Sigmoid colon (tissue), 7 donors: ENCODE results near the gene LOXHD1. TPM values are rescaled to one million over a fixed set of nuclear protein-coding genes. Genes with fewer than 3 reads are reported as not detected.

Experiments
- DNase-seq: peaks from one replicate; pipeline ENCODE4 v3.0.0-alpha.2; 2019
- H3K27ac ChIP-seq, 4 donors: fragments of 200-600 bp; sonication (generic); one replicate each; pipeline ENCODE4 v1.5.1; 2016 to 2019; ENCODE audit warnings: mild to moderate bottlenecking in 1 of 4
- H3K27me3 ChIP-seq, 3 donors: fragments of 200-600 bp; sonication (generic); one replicate each; pipeline ENCODE4 v1.5.1; 2019; ENCODE audit warnings: mild to moderate bottlenecking in 1 of 3
- H3K36me3 ChIP-seq, 4 donors: fragments of 200-600 bp; sonication (generic); one replicate each; pipeline ENCODE4 v1.5.1; 2016 to 2019
- H3K4me1 ChIP-seq, 4 donors: fragments of 200-600 bp; sonication (generic); one replicate each; pipeline ENCODE4 v1.5.1; 2017 to 2019
- H3K4me3 ChIP-seq, 4 donors: fragments of 200-600 bp; sonication (generic); one replicate each; pipeline ENCODE4 v1.5.1; 2017 to 2019; ENCODE audit warnings: mild to moderate bottlenecking in 2 of 4, moderate library complexity in 1 of 4
- H3K9me3 ChIP-seq, 4 donors: fragments of 200-600 bp in 3 of 4; sonication (generic) in 3 of 4; one replicate each; pipeline versions ENCODE4 v1.5.1 to v1.6.1; 2013 to 2019
- CTCF ChIP-seq, 4 experiments: fragments of 450-650 bp in 3 of 4; fragments of 200-600 bp in 1 of 4; IDR thresholded peaks; one replicate each; pipeline ENCODE4 v1.5.1; 2016 to 2019; ENCODE audit warnings: antibody characterized with exemption in 4 of 4, mild to moderate bottlenecking in 3 of 4, moderate library complexity in 2 of 4
- EP300 ChIP-seq, 4 donors: sonication (generic); formaldehyde crosslinking; IDR thresholded peaks; one replicate each; pipeline ENCODE4 v1.6.1; 2017; ENCODE audit warnings: antibody characterized with exemption in 4 of 4
- POLR2A ChIP-seq, 2 donors: fragments of 450-650 bp; IDR thresholded peaks; one replicate each; pipeline ENCODE4 v1.6.1; 2016; ENCODE audit warnings: antibody characterized with exemption in 2 of 2, mild to moderate bottlenecking in 2 of 2, moderate library complexity in 2 of 2
- POLR2AphosphoS5 ChIP-seq, 4 donors: sonication (generic); formaldehyde crosslinking; IDR thresholded peaks; one replicate each; pipeline ENCODE4 v1.6.1; 2017; ENCODE audit warnings: antibody characterized with exemption in 4 of 4
- WGBS, 2 donors: extraction: QIAGEN DNeasy Blood & Tissue Kit; methylation state at CpG; one replicate each; pipeline ENCODE4 v1.1.7; 2013; 5-methylcytosine and 5-hydroxymethylcytosine counted together
- intact Hi-C: fragments of 100-400 bp; cut with DNase I; formaldehyde crosslinking; loops from one replicate; pipeline ENCODE4 v1.15.1; 2023
- polyA plus RNA-seq, 3 donors: library from polyadenylated mRNA; stranded (reverse); fragments of 200-250 nt; gene quantifications; one replicate each; pipeline ENCODE4 v1.2.3, GENCODE V29; 2013
- total RNA-seq, 4 donors: library from RNA; depleted of rRNA; stranded (reverse); fragments of >200 nt; gene quantifications; one replicate each; pipeline ENCODE4 v1.1.0, GENCODE V29; 2016
- donor health status: healthy with polysubstance abuse.
- donor health status: Bipolar disorder and iron deficiency.
- donor health status: healthy.

Gene LOXHD1
- total and polyA plus RNA-seq, 7 donors, result 0.06 to 0.28 (median 0.27) TPM; not detected in 4

DNA sequence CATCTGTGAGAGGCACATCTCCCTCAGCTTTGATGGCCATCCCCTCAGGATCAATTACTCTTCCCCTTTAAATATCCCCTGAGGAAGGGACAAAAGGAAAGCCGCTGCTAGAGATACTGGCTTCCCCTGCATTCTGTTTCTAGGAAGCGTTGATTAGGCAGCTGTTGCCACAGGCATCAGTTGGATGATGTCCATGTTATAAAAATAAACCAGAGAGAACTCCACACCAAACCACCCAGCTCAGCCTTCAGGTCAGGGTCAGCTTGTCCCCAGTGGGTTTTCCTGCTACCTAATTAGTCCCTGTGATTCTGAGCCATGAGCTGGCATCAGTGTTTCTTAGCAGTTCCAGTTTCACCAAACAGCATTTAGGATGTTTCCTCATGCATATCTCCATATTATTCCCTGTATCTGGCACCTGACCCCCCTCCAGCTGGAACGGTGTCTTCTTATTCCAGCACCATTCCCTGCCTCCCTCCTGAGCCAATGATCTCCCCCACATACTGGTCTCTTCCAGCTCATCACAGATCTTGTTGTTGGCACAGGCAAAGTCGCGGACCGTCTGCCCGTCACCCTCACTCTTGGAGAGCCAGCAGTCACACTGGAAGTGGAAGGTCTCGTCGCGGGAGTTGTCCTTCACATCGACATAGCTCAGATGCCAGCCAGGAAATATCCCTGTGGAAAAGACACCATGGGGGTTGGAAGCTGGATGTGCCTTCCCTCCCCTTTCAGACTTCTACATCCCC, 168.4 kb downstream of the LOXHD1 start:
- H3K36me3 ChIP-seq, result no peaks in the 10 kb centered on the region
- no peaks in the 10 kb centered on the region for H3K27me3 ChIP-seq
- no peak overlapping the region for H3K27ac ChIP-seq
- no peaks in the 10 kb centered on the region for H3K9me3 ChIP-seq
- 80 to 84% methylated on average over 11 of the region's 11 CpGs for WGBS, 2 donors
- intact Hi-C loops, result no loop called here
- no peak for TF ChIP-seq POLR2AphosphoS5 (IDR thresholded peaks at IDR 0.05)
- TF ChIP-seq EP300 (IDR thresholded peaks at IDR 0.05), result no peak
- no peak for TF ChIP-seq CTCF (IDR thresholded peaks at IDR 0.05)
- TF ChIP-seq POLR2A (IDR thresholded peaks at IDR 0.05), result no peak
- no peak overlapping the region for H3K4me3 ChIP-seq
- no peaks in the 10 kb centered on the region for H3K4me1 ChIP-seq
- no peak for DNase-seq

GRCh38 chr18:46485675-46486194, 171.3 kb downstream of the LOXHD1 start:
- H3K27ac ChIP-seq, result no peak overlapping the region
- no peaks in the 10 kb centered on the region for H3K27me3 ChIP-seq
- H3K4me3 ChIP-seq, result no peak overlapping the region
- DNase-seq, result no peak
- H3K9me3 ChIP-seq, result peaks cover 0 to 5% (median 2%) of the 10 kb centered on the region in 4 donors
- TF ChIP-seq POLR2A (IDR thresholded peaks at IDR 0.05), result no peak
- TF ChIP-seq POLR2AphosphoS5 (IDR thresholded peaks at IDR 0.05), result no peak
- TF ChIP-seq EP300 (IDR thresholded peaks at IDR 0.05), result no peak
- TF ChIP-seq CTCF (IDR thresholded peaks at IDR 0.05), result no peak
- intact Hi-C loops, result no loop called here
- no peaks in the 10 kb centered on the region for H3K36me3 ChIP-seq
- no peaks in the 10 kb centered on the region for H3K4me1 ChIP-seq
- WGBS, 2 donors, result 24 to 36% methylated on average over 2 of the region's 2 CpGs

DNA sequence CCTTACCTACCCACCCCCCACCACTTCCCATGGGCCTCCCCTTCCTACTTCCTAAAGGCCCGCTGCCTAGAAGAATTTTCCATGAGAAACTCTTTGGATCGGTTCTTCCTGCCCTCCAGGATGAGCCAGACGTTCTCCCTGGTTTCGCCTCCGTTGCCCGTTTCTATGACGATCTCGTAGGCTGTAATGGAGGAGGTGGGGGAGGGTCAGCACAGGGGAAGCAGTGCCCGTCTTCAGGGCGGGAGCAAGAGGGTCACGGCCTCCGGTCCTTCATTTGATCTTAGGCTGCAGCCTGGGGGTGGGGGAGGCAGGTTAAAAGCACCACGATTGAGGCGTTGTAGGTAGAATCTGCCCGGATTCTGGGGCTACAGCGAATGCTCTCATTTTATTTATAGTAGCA, 172.0 kb downstream of the LOXHD1 start:
- Histone ChIP-seq H3K36me3 (no peaks in the 10 kb centered on the region), H3K4me1 (no peaks in the 10 kb centered on the region), H3K4me3 (no peak overlapping the region), H3K27me3 (no peaks in the 10 kb centered on the region), H3K9me3 (peaks cover 0 to 5% (median 2%) of the 10 kb centered on the region in 4 donors), H3K27ac (no peak overlapping the region)
- no peak for DNase-seq
- intact Hi-C loops, result loop anchor here (5.0 kb wide), 2 partner anchors 203 to 313 kb away; a partner anchor contains a TSS
- WGBS, 2 donors, result 30 to 35% methylated on average over 16 of the region's 16 CpGs
- TF ChIP-seq EP300 (IDR thresholded peaks at IDR 0.05) (no peak), POLR2AphosphoS5 (IDR thresholded peaks at IDR 0.05) (no peak), POLR2A (IDR thresholded peaks at IDR 0.05) (no peak), CTCF (IDR thresholded peaks at IDR 0.05) (no peak)

- no peaks in the 10 kb centered on the region for H3K27me3 ChIP-seq
- no peak overlapping the region for H3K4me3 ChIP-seq
- H3K27ac ChIP-seq, result no peak overlapping the region
- WGBS, 2 donors, result 92 to 94% methylated on average over 1 of the region's 1 CpG
- intact Hi-C loops, result loop anchor here (5.0 kb wide), 2 partner anchors 201 to 311 kb away; a partner anchor contains a TSS
- no peaks in the 10 kb centered on the region for H3K36me3 ChIP-seq
- H3K4me1 ChIP-seq, result no peaks in the 10 kb centered on the region
- H3K9me3 ChIP-seq, result peaks cover 0 to 5% (median 2%) of the 10 kb centered on the region in 4 donors
- no peak for DNase-seq
- TF ChIP-seq POLR2AphosphoS5 (IDR thresholded peaks at IDR 0.05), result no peak
- TF ChIP-seq EP300 (IDR thresholded peaks at IDR 0.05), result no peak
- no peak for TF ChIP-seq CTCF (IDR thresholded peaks at IDR 0.05)
- no peak for TF ChIP-seq POLR2A (IDR thresholded peaks at IDR 0.05)
Observed at GRCh38 chr18:46482831-46483230, 174.2 kb downstream of the LOXHD1 start.
